Large intestine (tissue), 3 donors: Measurements from ENCODE around the gene TNFAIP1. TPM values are rescaled to one million over a fixed set of nuclear protein-coding genes. Genes with fewer than 3 reads are reported as not detected.
A peak's percentile ranks its signal among the peaks of the same experiment; 100 is the strongest.
"Not testable (repeated sequence)": the region's sequence is repeated elsewhere in the genome, so short reads cannot be mapped to it uniquely, and the experiment has no call there.

Experiments
- DNase-seq, 2 donors: peaks; one replicate each; pipeline versions ENCODE4 v3.0.0 to v3.0.0-alpha.2; 2013
- H3K27ac ChIP-seq: one replicate; pipeline ENCODE4 v1.5.1; 2013; ENCODE audit warnings: low read length
- H3K27me3 ChIP-seq: 2 replicates; pipeline ENCODE4 v1.6.1; 2013; ENCODE audit warnings: low read length; ENCODE audit not compliant: control insufficient read depth, insufficient read depth
- H3K36me3 ChIP-seq: 2 replicates; pipeline ENCODE4 v1.6.1; 2013; ENCODE audit warnings: low read length; ENCODE audit not compliant: control insufficient read depth, insufficient read depth
- H3K4me1 ChIP-seq: one replicate; pipeline ENCODE4 v1.6.1; 2013; ENCODE audit warnings: low read length; ENCODE audit not compliant: control insufficient read depth, insufficient read depth
- H3K4me3 ChIP-seq: one replicate; pipeline ENCODE4 v1.5.1; 2013; ENCODE audit warnings: low read length
- H3K9me3 ChIP-seq: one replicate; pipeline ENCODE4 v1.6.1; 2013; ENCODE audit warnings: mild to moderate bottlenecking, low read depth, low read length, moderate library complexity; ENCODE audit not compliant: control insufficient read depth
- WGBS: methylation state at CpG from one replicate; pipeline ENCODE4 v1.1.5; 2013; ENCODE audit warnings: low lambda C conversion rate; ENCODE audit not compliant: insufficient coverage; 5-methylcytosine and 5-hydroxymethylcytosine counted together
- polyA plus RNA-seq: library from polyadenylated mRNA; unstranded; fragments of 120-200 nt; gene quantifications from one replicate; pipeline ENCODE4 v1.2.1, GENCODE V29; 2013

Gene TNFAIP1
- polyA plus RNA-seq, 1 donor, result 31.8 TPM

GRCh38 chr17:28334666-28335200, 828 bp upstream of the TNFAIP1 start:
- WGBS, result 10% methylated on average over 2 of the region's 18 CpGs
- no peaks in the 10 kb centered on the region for H3K27me3 ChIP-seq
- no peaks in the 10 kb centered on the region for H3K9me3 ChIP-seq
- peak overlapping the region; percentile 99 for H3K27ac ChIP-seq
- peak overlapping the region; percentile 97 for H3K4me3 ChIP-seq
- peaks cover 22% of the 10 kb centered on the region for H3K36me3 ChIP-seq
- H3K4me1 ChIP-seq, result peaks cover 16% of the 10 kb centered on the region
- no peak for DNase-seq

DNA sequence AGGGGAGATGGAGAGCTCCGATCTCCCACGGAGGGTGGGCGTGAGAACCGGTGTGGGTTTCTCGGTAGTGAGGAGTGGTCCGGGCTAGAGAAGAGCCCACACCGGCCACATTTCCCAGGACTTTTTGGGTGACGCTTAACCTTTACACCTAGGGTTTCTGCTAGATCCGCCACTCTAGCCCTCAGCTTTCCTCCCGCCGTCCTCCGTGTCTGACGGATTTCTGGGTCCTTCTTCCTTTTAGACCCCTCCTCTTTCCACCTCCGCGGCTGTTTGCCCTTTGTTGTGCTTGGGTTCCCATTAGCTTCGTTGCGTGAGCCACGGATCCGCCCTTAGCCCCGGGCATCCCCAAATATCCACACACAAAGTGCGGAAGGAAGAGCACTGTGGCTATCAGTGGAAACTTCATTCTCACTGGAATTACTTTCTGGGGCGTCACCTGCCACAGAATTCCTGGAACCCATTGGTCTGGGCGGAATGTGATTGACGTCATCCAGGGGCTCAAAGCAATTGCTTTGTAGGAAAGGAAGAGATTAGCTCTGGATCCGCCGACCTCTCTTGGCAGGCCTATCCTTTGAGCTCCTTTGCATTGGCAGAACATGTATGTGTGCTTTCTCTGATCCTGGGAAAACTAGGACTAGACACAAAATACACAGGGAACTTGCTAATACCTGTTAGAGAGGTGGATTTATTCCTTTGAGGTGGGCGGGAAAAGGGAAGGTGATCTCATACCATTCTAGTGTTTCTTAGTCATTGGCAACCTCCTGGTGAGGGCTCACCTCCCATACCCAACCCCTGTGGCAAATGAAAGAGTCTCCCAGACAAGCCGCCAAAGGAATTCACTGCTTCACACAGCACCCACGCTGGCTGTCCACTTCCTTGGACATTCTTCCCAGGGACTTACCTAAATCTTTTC, 654 bp downstream of the TNFAIP1 start:
- 80% methylated on average over 1 of the region's 29 CpGs for WGBS
- DNase-seq, result peak; percentile 89 to 94
- H3K9me3 ChIP-seq, result no peaks in the 10 kb centered on the region
- peak overlapping the region; percentile 99 for H3K27ac ChIP-seq
- no peaks in the 10 kb centered on the region for H3K27me3 ChIP-seq
- H3K4me1 ChIP-seq, result peaks cover 16% of the 10 kb centered on the region
- peak overlapping the region; percentile 97 for H3K4me3 ChIP-seq
- peaks cover 26% of the 10 kb centered on the region for H3K36me3 ChIP-seq

DNA sequence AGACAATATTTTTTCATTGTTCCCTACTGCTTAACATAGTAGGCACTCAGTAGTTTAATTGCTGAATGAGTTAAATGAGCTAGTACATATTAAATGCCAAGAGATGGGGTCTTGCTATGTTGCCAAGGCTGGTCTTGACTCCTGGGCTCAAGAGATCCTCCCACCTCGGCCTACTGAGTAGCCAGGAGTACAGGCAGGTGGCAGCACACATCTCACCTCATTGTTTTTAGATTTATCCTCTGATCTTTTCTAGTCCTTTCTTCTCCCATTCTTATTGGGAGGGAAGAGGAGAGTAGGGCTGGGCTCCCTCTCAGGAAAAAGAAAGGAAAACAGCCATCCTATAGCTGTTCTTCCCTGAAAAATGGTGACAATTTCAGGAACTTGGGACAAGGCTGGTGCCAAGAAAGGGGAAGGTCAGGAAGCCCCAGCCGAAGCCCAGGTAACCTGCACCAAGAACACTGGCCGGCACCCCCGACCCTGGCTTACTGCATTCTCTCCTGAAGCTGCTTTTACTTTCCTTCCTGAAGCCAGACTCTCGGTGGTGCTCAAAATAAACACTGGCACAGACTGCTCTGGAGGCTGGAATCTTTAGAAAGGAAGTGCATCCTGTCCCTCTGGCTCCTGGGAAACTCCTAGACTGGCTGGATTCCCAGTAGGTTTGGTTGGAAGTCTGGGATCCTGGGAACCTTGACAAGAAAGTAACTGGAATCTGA, 2.7 kb downstream of the TNFAIP1 start:
- no peak for DNase-seq
- Histone ChIP-seq H3K36me3 (peaks cover 38% of the 10 kb centered on the region), H3K4me3 (no peak overlapping the region), H3K4me1 (peaks cover 16% of the 10 kb centered on the region), H3K9me3 (no peaks in the 10 kb centered on the region), H3K27me3 (no peaks in the 10 kb centered on the region), H3K27ac (no peak overlapping the region)
- WGBS, result no CpG with 5 or more reads among the region's 5 CpGs

GRCh38 chr17:28338769-28339212, 3.2 kb downstream of the TNFAIP1 start:
- H3K27ac ChIP-seq, H3K27me3 ChIP-seq, H3K4me3 ChIP-seq, DNase-seq, H3K9me3 ChIP-seq: not testable (repeated sequence)
- WGBS, result no CpG with 5 or more reads among the region's 8 CpGs
- H3K4me1 ChIP-seq, result peaks cover 16% of the 10 kb centered on the region
- peaks cover 42% of the 10 kb centered on the region for H3K36me3 ChIP-seq

GRCh38 chr17:28339431-28339830, 3.9 kb downstream of the TNFAIP1 start:
- no CpG with 5 or more reads among the region's 15 CpGs for WGBS
- DNase-seq, result no peak
- H3K27ac ChIP-seq, result no peak overlapping the region
- H3K27me3 ChIP-seq, result no peaks in the 10 kb centered on the region
- no peaks in the 10 kb centered on the region for H3K9me3 ChIP-seq
- H3K4me3 ChIP-seq, result no peak overlapping the region
- peaks cover 12% of the 10 kb centered on the region for H3K4me1 ChIP-seq
- H3K36me3 ChIP-seq, result peaks cover 48% of the 10 kb centered on the region

GRCh38 chr17:28340374-28340773, 4.8 kb downstream of the TNFAIP1 start:
- Histone ChIP-seq H3K27ac (no peak overlapping the region), H3K36me3 (peaks cover 57% of the 10 kb centered on the region), H3K4me1 (peaks cover 8% of the 10 kb centered on the region), H3K27me3 (no peaks in the 10 kb centered on the region), H3K9me3 (no peaks in the 10 kb centered on the region), H3K4me3 (no peak overlapping the region)
- DNase-seq, result no peak
- WGBS, result no CpG with 5 or more reads among the region's 6 CpGs

- Histone ChIP-seq H3K27ac (no peak overlapping the region), H3K36me3 (peaks cover 69% of the 10 kb centered on the region), H3K4me1 (peaks cover 8% of the 10 kb centered on the region), H3K9me3 (no peaks in the 10 kb centered on the region), H3K4me3 (no peak overlapping the region), H3K27me3 (no peaks in the 10 kb centered on the region)
- no peak for DNase-seq
- no CpG with 5 or more reads among the region's 11 CpGs for WGBS
Observed at GRCh38 chr17:28341516-28341915, 6.0 kb downstream of the TNFAIP1 start.

- WGBS, result no CpG with 5 or more reads among the region's 14 CpGs
- H3K36me3 ChIP-seq, result peaks cover 76% of the 10 kb centered on the region
- no peak overlapping the region for H3K27ac ChIP-seq
- no peaks in the 10 kb centered on the region for H3K27me3 ChIP-seq
- H3K9me3 ChIP-seq, result no peaks in the 10 kb centered on the region
- no peaks in the 10 kb centered on the region for H3K4me1 ChIP-seq
- no peak overlapping the region for H3K4me3 ChIP-seq
- no peak for DNase-seq
Observed at GRCh38 chr17:28342313-28342712, 6.8 kb downstream of the TNFAIP1 start.

DNA sequence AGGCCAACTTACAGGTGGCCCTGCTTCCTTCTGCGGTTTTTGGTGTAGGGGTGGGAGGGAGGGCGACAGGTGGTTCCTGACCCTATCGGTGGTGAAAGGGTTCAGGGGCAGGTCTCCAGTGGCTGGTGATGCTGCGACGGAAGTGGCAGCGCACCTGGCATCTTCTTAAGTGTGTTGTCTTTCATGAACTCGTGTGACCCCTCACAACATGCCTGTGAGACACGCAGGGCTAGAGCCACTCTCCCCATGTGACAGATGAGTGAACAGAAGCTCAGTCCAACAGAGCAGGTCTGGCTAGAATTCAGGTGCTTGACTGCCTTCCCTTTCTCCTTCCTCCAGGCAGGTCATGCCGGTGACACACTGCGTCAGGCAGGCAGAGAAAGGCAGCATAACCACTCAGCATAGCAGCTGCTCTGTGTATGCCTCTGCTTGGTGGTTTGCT, 8.0 kb downstream of the TNFAIP1 start:
- H3K4me3 ChIP-seq, result no peak overlapping the region
- H3K36me3 ChIP-seq, result peaks cover 88% of the 10 kb centered on the region
- no peaks in the 10 kb centered on the region for H3K27me3 ChIP-seq
- no peak overlapping the region for H3K27ac ChIP-seq
- DNase-seq, result no peak
- WGBS, result no CpG with 5 or more reads among the region's 10 CpGs
- no peaks in the 10 kb centered on the region for H3K4me1 ChIP-seq
- no peaks in the 10 kb centered on the region for H3K9me3 ChIP-seq

DNA sequence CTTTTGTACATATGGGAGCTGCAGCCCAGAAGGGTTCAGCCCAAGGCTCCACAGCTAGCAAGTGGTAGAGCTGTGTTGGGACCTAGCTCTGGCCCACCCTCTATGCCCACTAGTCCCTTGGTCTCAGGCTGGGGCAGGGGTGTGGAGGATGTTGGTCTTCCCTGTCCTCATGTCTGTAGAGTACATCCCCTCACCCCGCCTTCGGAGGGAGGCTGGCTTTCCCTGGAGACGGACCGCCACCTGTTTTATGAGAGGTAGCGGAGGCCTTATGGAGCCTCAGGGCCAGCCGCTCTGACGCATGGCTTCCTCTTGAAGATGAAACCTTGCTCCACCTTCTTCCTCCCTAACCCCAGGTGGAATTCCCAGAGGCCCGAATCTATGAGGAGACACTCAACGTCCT, 8.4 kb downstream of the TNFAIP1 start:
- Histone ChIP-seq H3K4me3 (no peak overlapping the region), H3K9me3 (no peaks in the 10 kb centered on the region), H3K4me1 (no peaks in the 10 kb centered on the region), H3K27me3 (no peaks in the 10 kb centered on the region), H3K36me3 (peaks cover 93% of the 10 kb centered on the region), H3K27ac (no peak overlapping the region)
- WGBS, result no CpG with 5 or more reads among the region's 9 CpGs
- DNase-seq, result no peak
